HCT116 (cell line): ENCODE data around the gene TMEM120A. TPM values are rescaled to one million over a fixed set of nuclear protein-coding genes. Genes with fewer than 3 reads are reported as not detected.

ENCODE experiments used
- ATAC-seq: fragments of 200-7000 bp; cut with Tn5 transposase; 2 replicates; pipeline ENCODE4 v1.9.1; 2020; ENCODE audit warnings: mild to moderate bottlenecking, moderate library complexity
- BruUV-seq: library from RNA; stranded (reverse); fragments of 400-500 nt; replicated peaks from 2 replicates; lab custom pipeline; 2021; lab: Mats Ljungman, UMichigan
- CTCF ChIA-PET: fragments of 300-600 bp; sonication (Branson Sonifier 250); formaldehyde crosslinking; loops from one replicate; lab custom pipeline; 2021; ENCODE audit warnings: antibody characterized with exemption; lab: Charles Lee
- POLR2A ChIA-PET: fragments of 300-600, 350-600 bp; sonication (Branson Sonifier 250); formaldehyde crosslinking; loops from one replicate; lab custom pipeline; 2021; ENCODE audit warnings: antibody characterized with exemption; lab: Charles Lee
- RAD21 ChIA-PET, 2 experiments: fragments of 300-600 bp; sonication (Branson Sonifier 250); formaldehyde crosslinking; loops; one replicate each; lab custom pipeline; 2023; ENCODE audit warnings: low total read pairs in 2 of 2; ENCODE audit not compliant: uncharacterized antibody in 2 of 2, unreplicated experiment in 2 of 2, low non-redundant PET in 1 of 2; lab: Charles Lee
- DNase-seq: peaks from one replicate; pipeline ENCODE4 v3.0.0-alpha.2; 2010; ENCODE audit warnings: low read depth, low spot score
- H2AFZ ChIP-seq: fragments of 200-600 bp; shearing (Covaris generic), sonication (generic); 2 replicates; pipeline ENCODE4 v1.6.1; 2017; ENCODE audit warnings: low read depth, mixed run types, mixed read lengths, antibody characterized with exemption, low read length; ENCODE audit not compliant: poor library complexity, severe bottlenecking
- H3K27ac ChIP-seq: 2 replicates; pipeline ENCODE4 v1.5.1; 2012; ENCODE audit warnings: low read depth, low read length
- H3K27me3 ChIP-seq: fragments of 200-600 bp; sonication (generic); 2 replicates; pipeline ENCODE4 v1.6.1; 2016; ENCODE audit warnings: mixed run types, low read length, mixed read lengths; ENCODE audit not compliant: insufficient read depth
- H3K36me3 ChIP-seq, 2 experiments: fragments of 200-500 bp in 1 of 2; fragments of 200-600 bp in 1 of 2; sonication (Bioruptor generic) in 1 of 2; sonication (generic) in 1 of 2; 2 replicates each; pipeline versions ENCODE4 v1.5.1 to v1.6.1; 2014 to 2016; ENCODE audit warnings: low read length in 2 of 2, inconsistent platforms in 1 of 2, mixed read lengths in 1 of 2, mixed run types in 1 of 2; ENCODE audit not compliant: insufficient read depth in 2 of 2, control insufficient read depth in 1 of 2
- H3K4me1 ChIP-seq, 2 experiments: fragments of 200-600 bp in 1 of 2; sonication (generic) in 1 of 2; 2 replicates each; pipeline versions ENCODE4 v1.5.1 to v1.6.1; 2012 to 2017; ENCODE audit warnings: low read length in 2 of 2, inconsistent platforms in 1 of 2, mild to moderate bottlenecking in 1 of 2, mixed read lengths in 1 of 2, mixed run types in 1 of 2, moderate library complexity in 1 of 2; ENCODE audit not compliant: insufficient read depth in 2 of 2, control insufficient read depth in 1 of 2
- H3K4me2 ChIP-seq: fragments of 200-600 bp; sonication (generic); 2 replicates; pipeline ENCODE4 v1.6.1; 2017; ENCODE audit warnings: mixed run types, low read length, mixed read lengths
- H3K4me3 ChIP-seq, 2 experiments: fragments of 200-600 bp in 1 of 2; sonication (generic) in 1 of 2; replicated peaks in 1 of 2; 2 replicates each; pipeline ENCODE4 v1.5.1; 2011 to 2016; ENCODE audit warnings: low read length in 2 of 2, control low read depth in 1 of 2, low read depth in 1 of 2, mild to moderate bottlenecking in 1 of 2, mixed read lengths in 1 of 2, mixed run types in 1 of 2
- H3K79me2 ChIP-seq: fragments of 200-600 bp; sonication (generic); 2 replicates; pipeline ENCODE4 v1.6.1; 2017; ENCODE audit warnings: mild to moderate bottlenecking, mixed run types, low read length, moderate library complexity, mixed read lengths; ENCODE audit not compliant: insufficient read depth
- H3K9ac ChIP-seq: fragments of 200-600 bp; sonication (generic); 2 replicates; pipeline ENCODE4 v1.6.1; 2016; ENCODE audit warnings: low read length, mixed read lengths
- H3K9me2 ChIP-seq: fragments of 200-600 bp; sonication (generic), shearing (Covaris generic); 2 replicates; pipeline ENCODE4 v1.6.1; 2017; ENCODE audit warnings: mixed run types, mild to moderate bottlenecking, moderate library complexity; ENCODE audit not compliant: insufficient read depth
- H3K9me3 ChIP-seq, 2 experiments: fragments of 200-500 bp in 1 of 2; fragments of 200-600 bp in 1 of 2; sonication (Bioruptor generic) in 1 of 2; sonication (generic) in 1 of 2; 2 replicates each; pipeline ENCODE4 v1.6.1; 2014 to 2017; ENCODE audit warnings: low read length in 2 of 2, mixed read lengths in 2 of 2, inconsistent platforms in 1 of 2, low read depth in 1 of 2, mild to moderate bottlenecking in 1 of 2, mixed run types in 1 of 2, moderate library complexity in 1 of 2; ENCODE audit not compliant: control insufficient read depth in 1 of 2, insufficient read depth in 1 of 2
- H4K20me1 ChIP-seq: fragments of 200-600 bp; sonication (generic), shearing (Covaris generic); 2 replicates; pipeline ENCODE4 v1.6.1; 2017; ENCODE audit warnings: mixed run types, mild to moderate bottlenecking, moderate library complexity; ENCODE audit not compliant: insufficient read depth
- ATF3 ChIP-seq: IDR thresholded peaks from 2 replicates; pipeline ENCODE4 v1.6.1; 2012
- CBX3 ChIP-seq: IDR thresholded peaks from 2 replicates; pipeline ENCODE4 v1.6.1; 2012; ENCODE audit warnings: low read depth
- CEBPB ChIP-seq: IDR thresholded peaks from 2 replicates; pipeline ENCODE4 v1.6.1; 2012; ENCODE audit warnings: low read depth
- CTCF ChIP-seq, 3 experiments: fragments of 200-600 bp in 1 of 3; sonication (generic) in 1 of 3; IDR thresholded peaks in 2 of 3; conservative IDR thresholded peaks in 1 of 3; 2 replicates each; pipeline ENCODE4 v1.5.1; 2012 to 2017; ENCODE audit warnings: low read depth in 2 of 3, low read length in 2 of 3, antibody characterized with exemption in 1 of 3, borderline replicate concordance in 1 of 3, control low read depth in 1 of 3, mild to moderate bottlenecking in 1 of 3, mixed read lengths in 1 of 3, mixed run types in 1 of 3, moderate library complexity in 1 of 3; ENCODE audit not compliant: insufficient read depth in 1 of 3
- EGR1 ChIP-seq: IDR thresholded peaks from 2 replicates; pipeline ENCODE4 v1.6.1; 2012; ENCODE audit warnings: low read depth
- EZH2 ChIP-seq: fragments of 200-600 bp; sonication (generic); IDR thresholded peaks from 2 replicates; pipeline ENCODE4 v1.6.1; 2017; ENCODE audit warnings: antibody characterized with exemption, mixed run types
- FOSL1 ChIP-seq: IDR thresholded peaks from 2 replicates; pipeline ENCODE4 v1.6.1; 2012; ENCODE audit warnings: low read depth
- JUND ChIP-seq: IDR thresholded peaks from 2 replicates; pipeline ENCODE4 v1.6.1; 2012
- POLR2A ChIP-seq: IDR thresholded peaks from 2 replicates; pipeline ENCODE4 v1.7.0; 2011; ENCODE audit warnings: borderline replicate concordance; ENCODE audit not compliant: insufficient read depth, insufficient read length; ENCODE audit errors: extremely low read depth
- POLR2AphosphoS5 ChIP-seq: IDR thresholded peaks from 2 replicates; pipeline ENCODE4 v1.6.1; 2011; ENCODE audit warnings: mild to moderate bottlenecking, low read depth, low read length, moderate library complexity
- RAD21 ChIP-seq: IDR thresholded peaks from 2 replicates; pipeline ENCODE4 v1.6.1; 2012; ENCODE audit warnings: low read depth, mild to moderate bottlenecking
- SIN3A ChIP-seq: IDR thresholded peaks from 2 replicates; pipeline ENCODE4 v1.6.1; 2012; ENCODE audit warnings: low read depth
- SRF ChIP-seq: IDR thresholded peaks from 2 replicates; pipeline ENCODE4 v1.6.1; 2012; ENCODE audit warnings: low read depth
- TCF7L2 ChIP-seq: IDR thresholded peaks from 2 replicates; pipeline ENCODE4 v1.7.0; 2011; ENCODE audit warnings: borderline replicate concordance, inconsistent platforms; ENCODE audit not compliant: insufficient read depth, insufficient read length; ENCODE audit errors: extremely low read depth
- YY1 ChIP-seq: IDR thresholded peaks from 2 replicates; pipeline ENCODE4 v1.6.1; 2011; ENCODE audit warnings: low read length, low read depth, moderate library complexity, mild to moderate bottlenecking; ENCODE audit not compliant: insufficient replicate concordance; ENCODE audit errors: extremely low read depth
- ZFX ChIP-seq: fragments of 450-650 bp; IDR thresholded peaks from 2 replicates; pipeline ENCODE4 v1.6.1; 2017
- intact Hi-C: fragments of 100-400 bp; cut with micrococcal nuclease; formaldehyde crosslinking; loops from 2 replicates; pipeline ENCODE4 v1.10.0; 2022
- total RNA-seq: library from RNA; stranded (reverse); gene quantifications from one replicate; pipeline ENCODE4 v1.2.1, GENCODE V29; 2021; ENCODE audit not compliant: unreplicated experiment
- TF ChIP-seq, protein P1 (sequence below): IDR thresholded peaks from 2 replicates; pipeline ENCODE4 v1.6.1; 2012; ENCODE audit warnings: low read depth
- TF ChIP-seq, protein P2 (sequence below): IDR thresholded peaks from 2 replicates; pipeline ENCODE4 v1.6.1; 2012

The TMEM120A gene
- total RNA-seq, 1 experiment from 2014 or later, result 25.9 TPM

GRCh38 chr7:75987026-75987804, 7.2 kb downstream of the TMEM120A start:
- CTCF ChIA-PET, result no interaction called here
- Histone ChIP-seq H3K36me3 (peaks cover 0 to 14% of the 10 kb centered on the region in 2 experiments; a peak in 2 of 4 replicates), H3K27ac (no peak overlapping the region)
- TF ChIP-seq EGR1 (no peak), CBX3 (no peak), FOSL1 (no peak), EZH2 (no peak), ATF3 (no peak), CEBPB (no peak), ZFX (no peak), SIN3A (no peak), SRF (no peak), JUND (no peak), POLR2A (no peak), RAD21 (no peak), TCF7L2 (no peak), CTCF (IDR thresholded peaks at IDR 0.05 in 2 of 3, conservative IDR thresholded peaks at IDR 0.05 in 1 of 3; ENCODE audit: borderline replicate concordance in 1 of 3, insufficient read depth in 1 of 3, low read depth in 2 of 3, low read length in 2 of 3) (no peak), POLR2AphosphoS5 (no peak), YY1 (no peak)
- TF ChIP-seq, protein P1, sequence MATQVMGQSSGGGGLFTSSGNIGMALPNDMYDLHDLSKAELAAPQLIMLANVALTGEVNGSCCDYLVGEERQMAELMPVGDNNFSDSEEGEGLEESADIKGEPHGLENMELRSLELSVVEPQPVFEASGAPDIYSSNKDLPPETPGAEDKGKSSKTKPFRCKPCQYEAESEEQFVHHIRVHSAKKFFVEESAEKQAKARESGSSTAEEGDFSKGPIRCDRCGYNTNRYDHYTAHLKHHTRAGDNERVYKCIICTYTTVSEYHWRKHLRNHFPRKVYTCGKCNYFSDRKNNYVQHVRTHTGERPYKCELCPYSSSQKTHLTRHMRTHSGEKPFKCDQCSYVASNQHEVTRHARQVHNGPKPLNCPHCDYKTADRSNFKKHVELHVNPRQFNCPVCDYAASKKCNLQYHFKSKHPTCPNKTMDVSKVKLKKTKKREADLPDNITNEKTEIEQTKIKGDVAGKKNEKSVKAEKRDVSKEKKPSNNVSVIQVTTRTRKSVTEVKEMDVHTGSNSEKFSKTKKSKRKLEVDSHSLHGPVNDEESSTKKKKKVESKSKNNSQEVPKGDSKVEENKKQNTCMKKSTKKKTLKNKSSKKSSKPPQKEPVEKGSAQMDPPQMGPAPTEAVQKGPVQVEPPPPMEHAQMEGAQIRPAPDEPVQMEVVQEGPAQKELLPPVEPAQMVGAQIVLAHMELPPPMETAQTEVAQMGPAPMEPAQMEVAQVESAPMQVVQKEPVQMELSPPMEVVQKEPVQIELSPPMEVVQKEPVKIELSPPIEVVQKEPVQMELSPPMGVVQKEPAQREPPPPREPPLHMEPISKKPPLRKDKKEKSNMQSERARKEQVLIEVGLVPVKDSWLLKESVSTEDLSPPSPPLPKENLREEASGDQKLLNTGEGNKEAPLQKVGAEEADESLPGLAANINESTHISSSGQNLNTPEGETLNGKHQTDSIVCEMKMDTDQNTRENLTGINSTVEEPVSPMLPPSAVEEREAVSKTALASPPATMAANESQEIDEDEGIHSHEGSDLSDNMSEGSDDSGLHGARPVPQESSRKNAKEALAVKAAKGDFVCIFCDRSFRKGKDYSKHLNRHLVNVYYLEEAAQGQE, result no peak
- TF ChIP-seq, protein P2, sequence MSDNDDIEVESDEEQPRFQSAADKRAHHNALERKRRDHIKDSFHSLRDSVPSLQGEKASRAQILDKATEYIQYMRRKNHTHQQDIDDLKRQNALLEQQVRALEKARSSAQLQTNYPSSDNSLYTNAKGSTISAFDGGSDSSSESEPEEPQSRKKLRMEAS, result no peak
- TF ChIP-seq, all 23 proteins: peak for 0
- Histone ChIP-seq H3K9me2 (no peaks in the 10 kb centered on the region), H3K9me3 (no peaks in the 10 kb centered on the region), H3K4me2 (no peak overlapping the region), H3K9ac (no peak overlapping the region), H4K20me1 (no peaks in the 10 kb centered on the region), H3K27me3 (no peaks in the 10 kb centered on the region), H3K4me1 (peaks cover 19 to 37% of the 10 kb centered on the region in 2 experiments), H3K4me3 (no peak overlapping the region), H2AFZ (no peak overlapping the region), H3K79me2 (no peaks in the 10 kb centered on the region)
- ATAC-seq (no peak), DNase-seq (no peak)
- ChIA-PET RAD21 (no interaction called here), POLR2A (no interaction called here)
- intact Hi-C loops, result no loop called here
- no TSS peak for BruUV-seq
